ENCODE data around the gene ERBB4.
"Not testable (repeated sequence)": the region's sequence is repeated elsewhere in the genome, so short reads cannot be mapped to it uniquely, and the experiment has no call there.

The ERBB4 gene

DNA sequence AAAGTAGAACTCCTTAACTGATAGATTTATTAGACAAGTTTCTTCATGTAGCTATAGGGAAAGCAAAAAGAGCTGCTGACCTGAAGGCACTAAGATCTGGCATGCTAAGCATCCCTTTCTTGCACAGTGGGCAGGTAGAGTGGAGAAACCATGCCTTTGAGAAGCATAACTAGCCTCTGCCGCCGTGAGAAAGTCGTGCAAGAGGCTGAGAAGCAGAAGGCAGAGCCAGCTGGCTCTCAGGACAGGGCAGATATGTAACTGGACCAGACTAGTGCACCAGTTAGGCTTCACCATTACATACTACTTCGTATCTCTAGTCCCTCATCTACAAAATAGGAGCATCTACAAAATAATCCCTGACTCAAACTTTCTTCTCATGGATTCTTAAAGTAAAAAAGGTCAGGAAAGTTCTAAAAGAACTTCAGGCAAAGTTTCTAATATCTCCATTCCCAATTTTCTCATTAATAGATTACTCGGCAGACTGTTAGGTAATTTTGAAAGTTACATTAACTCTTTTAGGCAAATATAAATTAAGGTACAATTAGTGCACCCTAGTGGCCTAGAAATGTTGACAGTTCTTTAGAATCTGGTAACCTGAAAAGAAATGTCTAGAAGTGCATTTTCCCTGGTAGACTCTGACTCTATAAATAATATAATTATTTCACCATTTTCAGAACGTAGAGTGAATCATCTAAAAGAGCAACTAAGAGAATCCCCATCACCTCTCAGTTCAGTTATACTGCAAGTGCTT lies 10.3 kb downstream of the ERBB4 start:
- DNase-seq (ENCODE audit: low read depth in 2 of 2): no peak

GRCh38 chr2:212526059-212526458 lies 12.5 kb downstream of the ERBB4 start:
- no peak for DNase-seq (ENCODE audit: low read depth in 2 of 2)

DNA sequence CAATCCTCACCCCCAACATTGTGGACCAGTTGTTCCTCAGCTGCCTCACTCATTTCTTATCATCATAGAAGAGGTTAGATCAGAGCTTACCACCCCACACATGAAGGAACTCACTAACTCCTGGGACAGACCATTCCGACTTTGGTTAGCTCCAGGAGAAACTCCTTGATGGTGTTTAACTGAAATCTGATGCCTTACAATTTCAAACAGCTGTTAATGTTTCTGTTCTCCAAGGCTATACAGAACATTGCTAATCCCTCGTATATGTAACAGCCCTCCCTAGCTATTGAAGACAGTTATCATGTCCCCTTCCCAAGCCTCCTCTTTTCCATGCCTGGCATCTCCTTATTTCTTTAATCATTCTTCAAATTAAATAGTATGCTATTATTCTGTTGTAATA lies 14.8 kb downstream of the ERBB4 start:
- DNase-seq (ENCODE audit: low read depth in 2 of 2): no peak

GRCh38 chr2:212520340-212520739 lies 18.3 kb downstream of the ERBB4 start:
- no peak for DNase-seq (ENCODE audit: low read depth in 2 of 2)

DNA sequence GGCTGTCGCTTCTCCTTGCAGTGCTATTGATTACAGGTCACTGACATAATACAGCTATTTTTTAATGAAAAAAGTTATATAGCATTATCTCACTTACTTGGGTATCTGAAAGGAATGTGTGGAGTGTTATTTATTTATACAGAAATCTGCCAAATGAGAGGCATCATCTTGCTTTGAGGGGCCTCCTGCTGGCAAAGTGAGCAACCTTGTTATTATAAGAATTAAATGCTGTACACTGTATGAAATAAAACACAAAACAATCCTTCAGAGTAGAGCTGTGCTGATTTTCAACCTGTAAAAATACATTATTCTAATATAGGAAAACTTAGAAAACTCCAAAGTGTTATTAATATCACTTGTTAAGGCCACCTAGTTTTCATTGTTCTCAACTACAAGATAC lies 20.9 kb downstream of the ERBB4 start:
- no peak for DNase-seq (ENCODE audit: low read depth in 2 of 2)

GRCh38 chr2:212505586-212505985 lies 33.0 kb downstream of the ERBB4 start:
- DNase-seq (ENCODE audit: low read depth in 2 of 2): no peak

DNA sequence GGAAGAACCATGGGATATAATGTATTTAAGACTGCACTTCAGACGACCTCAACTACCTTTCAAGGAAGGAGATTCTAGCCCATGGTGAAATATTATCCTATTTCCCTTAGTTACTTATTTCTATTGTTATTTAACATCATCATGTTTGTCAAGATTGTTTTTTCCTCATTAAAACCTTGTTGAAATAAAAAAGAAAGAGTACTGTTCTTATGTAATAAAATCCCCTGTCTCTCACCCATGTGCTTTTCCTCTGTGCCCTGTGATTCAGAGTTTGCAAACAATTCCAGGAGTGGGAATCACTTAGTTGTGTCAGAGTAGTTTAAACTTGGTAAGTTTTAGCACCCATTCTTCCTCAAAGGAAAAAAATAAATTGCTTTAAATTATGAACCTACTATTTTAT lies 43.6 kb downstream of the ERBB4 start:
- DNase-seq (ENCODE audit: low read depth in 2 of 2): no peak

DNA sequence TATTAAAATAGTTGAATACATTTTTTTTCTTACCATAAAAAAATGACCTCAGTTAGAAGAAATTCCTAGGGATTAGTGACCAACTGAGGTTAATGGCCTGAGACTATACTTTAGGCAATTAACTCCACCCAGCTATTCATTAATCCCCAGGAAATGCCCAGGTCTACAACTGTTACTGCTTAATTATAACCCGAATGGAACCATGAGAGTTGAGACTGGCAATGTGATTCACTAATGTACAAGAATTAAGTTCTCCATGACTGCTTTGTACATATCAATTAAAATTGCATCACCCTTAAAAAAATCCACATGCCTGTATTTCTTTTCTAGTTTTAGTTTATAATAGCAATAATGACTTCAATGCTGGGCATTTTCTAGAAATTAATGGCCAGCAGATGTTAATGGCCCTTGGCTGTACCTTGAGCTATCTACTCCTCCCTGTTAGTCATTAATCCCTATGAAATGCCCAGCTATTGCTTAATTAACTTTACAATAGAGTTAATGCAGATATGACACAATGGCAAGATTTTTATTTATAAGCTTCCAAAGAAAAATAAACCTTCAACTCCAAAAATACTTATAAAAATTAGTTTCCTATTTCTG lies 44.1 kb downstream of the ERBB4 start:
- DNase-seq (ENCODE audit: low read depth in 2 of 2): no peak

GRCh38 chr2:212489719-212490346 lies 48.8 kb downstream of the ERBB4 start:
- DNase-seq (ENCODE audit: low read depth in 2 of 2): no peak

DNA sequence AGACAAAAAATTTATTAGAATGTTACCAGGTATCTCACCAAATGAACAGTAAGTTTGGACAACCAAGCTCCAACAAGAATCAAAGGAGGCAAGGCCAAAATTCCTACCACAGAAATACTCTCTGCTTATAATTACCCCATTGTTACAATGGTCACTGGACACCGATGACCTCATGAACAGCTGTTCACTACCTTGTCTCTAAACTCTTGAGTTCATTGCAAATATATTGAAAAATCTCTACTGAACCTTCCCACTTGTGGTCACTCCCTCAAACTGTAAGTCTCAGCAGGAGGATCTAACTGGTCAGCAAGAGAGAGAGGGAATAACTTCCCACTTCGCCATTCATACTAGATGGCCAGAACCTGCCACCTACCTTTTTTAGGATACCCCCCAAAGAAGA lies 50.0 kb downstream of the ERBB4 start:
- no peak for DNase-seq (ENCODE audit: low read depth in 2 of 2)

GRCh38 chr2:212484563-212485080 lies 54.0 kb downstream of the ERBB4 start:
- no peak for DNase-seq (ENCODE audit: low read depth in 2 of 2)

- no peak for DNase-seq (ENCODE audit: low read depth in 2 of 2)
Measured at GRCh38 chr2:212480447-212480846, 58.2 kb downstream of the ERBB4 start.

DNA sequence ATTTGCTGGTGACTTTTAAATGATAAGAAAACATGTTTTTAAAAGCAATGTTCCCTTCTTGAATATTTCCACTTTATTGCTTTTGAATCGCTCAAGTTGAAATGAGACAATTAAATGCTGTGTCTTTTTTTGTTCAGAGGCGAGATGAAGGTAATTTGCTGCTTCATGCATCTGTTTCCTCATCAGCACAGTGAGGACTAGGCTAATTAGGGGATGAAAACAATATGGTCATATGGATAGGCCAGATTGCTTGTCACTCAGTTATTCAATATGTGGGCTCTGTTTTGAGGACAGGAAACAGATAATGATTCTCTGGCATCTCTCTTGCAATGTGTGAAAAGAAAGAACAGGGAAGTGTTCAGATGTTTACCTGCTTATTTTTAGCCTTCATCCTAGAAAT lies 61.0 kb downstream of the ERBB4 start:
- no peak for DNase-seq (ENCODE audit: low read depth in 2 of 2)

- DNase-seq (ENCODE audit: low read depth in 2 of 2): no peak
Measured at GRCh38 chr2:212473211-212473610, 65.4 kb downstream of the ERBB4 start.

GRCh38 chr2:212467551-212467950 lies 71.1 kb downstream of the ERBB4 start:
- not testable (repeated sequence) for DNase-seq (ENCODE audit: low read depth in 2 of 2)

DNA sequence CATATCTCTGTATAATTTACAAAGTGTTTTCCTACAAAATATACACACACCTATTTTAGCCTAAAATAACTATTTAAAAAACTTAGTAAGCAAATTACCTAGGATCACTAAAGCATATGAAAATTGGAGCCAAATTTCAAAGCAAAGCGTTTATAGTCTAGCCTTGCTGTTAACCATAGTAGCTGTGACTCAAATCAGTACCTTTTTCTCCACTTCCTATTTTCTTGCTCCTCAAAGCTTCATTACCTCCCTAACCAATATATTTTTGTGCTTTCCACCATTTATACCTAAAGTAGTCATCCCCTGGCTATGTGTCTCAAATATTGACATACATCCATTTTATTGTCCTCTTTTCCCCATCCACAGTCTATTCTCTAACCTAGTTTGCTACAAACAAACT lies 73.1 kb downstream of the ERBB4 start:
- DNase-seq (ENCODE audit: low read depth in 2 of 2): no peak

- DNase-seq (ENCODE audit: low read depth in 2 of 2): not testable (repeated sequence)
Measured at GRCh38 chr2:212461708-212462107, 76.9 kb downstream of the ERBB4 start.

DNA sequence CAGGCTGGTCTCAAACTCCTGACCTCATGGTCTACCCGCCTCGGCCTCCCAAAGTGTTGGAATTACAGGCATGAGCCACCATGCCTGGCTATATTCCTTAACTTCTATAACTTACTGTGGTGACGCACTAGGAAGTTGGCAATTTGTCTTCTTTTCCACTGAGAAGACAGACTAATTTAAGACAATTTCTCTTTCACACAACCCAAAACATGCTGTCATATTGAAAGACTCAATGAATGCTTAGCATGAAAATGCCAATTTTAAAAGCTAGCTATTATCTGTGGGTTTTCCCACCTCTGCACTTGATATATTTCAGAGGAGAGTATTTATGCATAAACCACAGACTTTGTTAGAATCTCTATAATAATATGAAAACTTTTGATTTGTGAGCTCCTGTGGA lies 84.5 kb downstream of the ERBB4 start:
- DNase-seq (ENCODE audit: low read depth in 2 of 2): no peak

DNA sequence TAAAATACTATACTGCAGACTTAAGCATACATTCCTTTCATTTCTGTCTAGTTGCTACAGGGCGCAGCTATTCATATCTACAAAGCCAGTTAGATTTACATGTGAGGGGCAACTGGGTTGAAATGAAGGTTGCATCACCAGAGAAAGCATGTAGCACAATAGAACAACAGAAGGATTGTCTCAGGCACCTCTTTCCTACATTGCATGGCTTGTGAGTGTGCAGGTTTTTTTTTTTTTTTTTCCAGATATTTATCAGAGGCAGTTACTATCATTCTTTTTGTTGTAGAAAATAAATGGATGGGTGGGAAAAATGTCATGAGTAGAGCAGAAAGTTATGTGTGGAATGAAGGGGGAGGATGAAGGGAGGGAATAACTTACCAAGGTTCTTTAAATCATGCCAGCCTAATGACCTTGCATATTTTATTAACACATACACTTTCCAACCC lies 86.8 kb downstream of the ERBB4 start:
- DNase-seq (ENCODE audit: low read depth in 2 of 2): no peak

- no peak for DNase-seq (ENCODE audit: low read depth in 2 of 2)
Measured at GRCh38 chr2:212448698-212449097, 89.9 kb downstream of the ERBB4 start.

DNA sequence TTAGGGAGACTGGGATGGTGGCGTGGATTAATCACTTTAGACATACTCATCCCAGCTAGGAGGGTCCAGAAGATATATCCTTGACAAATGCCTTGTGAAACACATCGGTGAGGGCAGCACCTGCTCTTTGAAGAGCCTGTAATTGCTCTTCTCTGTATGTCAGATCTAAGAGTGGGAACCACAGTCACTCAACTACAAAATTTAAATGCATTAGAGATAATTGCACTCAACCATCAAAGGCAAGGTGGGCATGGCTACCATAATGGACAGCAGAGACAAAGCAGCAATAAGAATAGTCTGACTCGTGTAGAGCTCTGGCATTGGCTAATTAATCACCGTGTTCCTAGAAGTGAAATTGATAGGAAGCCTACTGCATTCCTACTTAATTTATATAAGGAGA lies 96.8 kb downstream of the ERBB4 start:
- no peak for DNase-seq (ENCODE audit: low read depth in 2 of 2)

DNA sequence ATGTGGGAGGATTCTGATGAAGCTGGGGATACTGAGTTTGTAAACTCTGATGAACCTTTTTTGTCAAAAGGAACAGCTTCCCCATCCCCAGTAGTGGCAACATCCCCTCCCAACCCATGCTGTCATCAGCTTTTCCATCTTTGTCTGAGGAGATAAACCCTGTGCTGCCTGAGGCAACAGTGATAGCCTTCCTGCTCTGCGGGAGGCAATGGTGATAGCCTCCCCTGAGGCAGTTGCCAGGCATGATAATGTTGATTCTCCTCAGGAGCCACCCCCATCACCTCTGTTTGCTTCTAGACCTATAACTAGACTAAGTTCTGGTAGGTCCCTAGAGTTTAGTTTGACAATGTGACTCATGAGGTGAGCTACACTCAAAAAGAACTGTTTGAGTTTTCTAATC lies 97.5 kb downstream of the ERBB4 start:
- DNase-seq (ENCODE audit: low read depth in 2 of 2): no peak
